NCI-H82 treated with DMSO at 0.1 percent for 48 hours (cell line): ENCODE results near the gene MAN1C1.
"Not testable (repeated sequence)": the region's sequence is repeated elsewhere in the genome, so short reads cannot be mapped to it uniquely, and the experiment has no call there.

Source experiments
- DNase-seq: peaks from one replicate; lab custom pipeline; 2025; ENCODE audit not compliant: unreplicated experiment; lab: John Stamatoyannopoulos, UW

Gene MAN1C1

DNA sequence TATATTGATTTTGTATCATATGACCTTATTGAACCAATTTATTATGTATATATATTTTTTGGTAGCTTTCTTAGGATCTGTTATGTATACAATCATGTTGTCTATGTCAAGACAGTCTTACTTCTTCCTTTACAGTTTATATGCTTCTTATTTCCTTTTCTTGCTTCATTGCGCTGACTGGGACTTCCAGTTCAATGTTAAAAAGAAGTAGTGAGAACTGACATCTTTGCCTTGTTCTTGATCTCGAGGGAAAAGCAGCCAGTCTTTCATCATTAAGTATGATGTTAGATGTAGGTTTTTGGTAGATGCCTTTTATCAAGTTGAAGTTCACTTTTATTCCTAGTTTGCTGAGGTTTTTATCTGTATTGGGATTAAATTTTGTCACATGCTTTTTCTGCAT lies 17.5 kb downstream of the MAN1C1 start:
- DNase-seq = no peak

DNA sequence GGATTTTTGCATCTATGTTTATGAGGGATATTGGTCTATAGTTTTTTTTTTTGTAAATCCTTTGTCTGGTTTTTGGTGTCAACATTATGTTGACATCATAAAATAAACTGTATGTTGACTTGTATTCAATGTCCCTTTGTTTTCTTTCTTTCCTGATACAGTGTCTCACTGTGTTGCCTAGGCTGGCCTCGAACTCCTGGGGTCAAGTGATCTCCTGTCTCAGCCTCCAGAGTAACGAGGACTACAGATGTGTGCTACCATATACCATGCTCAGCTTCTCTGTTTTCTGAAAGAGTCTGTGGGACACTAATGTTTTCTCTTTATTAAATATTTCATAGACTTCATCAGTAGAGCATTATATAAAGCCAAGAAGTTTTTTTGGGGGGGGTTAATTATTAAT lies 18.3 kb downstream of the MAN1C1 start:
- DNase-seq = no peak

- not testable (repeated sequence) for DNase-seq
These were observed 19.6 kb downstream of the MAN1C1 start for GRCh38 chr1:25636141-25636540.

DNA sequence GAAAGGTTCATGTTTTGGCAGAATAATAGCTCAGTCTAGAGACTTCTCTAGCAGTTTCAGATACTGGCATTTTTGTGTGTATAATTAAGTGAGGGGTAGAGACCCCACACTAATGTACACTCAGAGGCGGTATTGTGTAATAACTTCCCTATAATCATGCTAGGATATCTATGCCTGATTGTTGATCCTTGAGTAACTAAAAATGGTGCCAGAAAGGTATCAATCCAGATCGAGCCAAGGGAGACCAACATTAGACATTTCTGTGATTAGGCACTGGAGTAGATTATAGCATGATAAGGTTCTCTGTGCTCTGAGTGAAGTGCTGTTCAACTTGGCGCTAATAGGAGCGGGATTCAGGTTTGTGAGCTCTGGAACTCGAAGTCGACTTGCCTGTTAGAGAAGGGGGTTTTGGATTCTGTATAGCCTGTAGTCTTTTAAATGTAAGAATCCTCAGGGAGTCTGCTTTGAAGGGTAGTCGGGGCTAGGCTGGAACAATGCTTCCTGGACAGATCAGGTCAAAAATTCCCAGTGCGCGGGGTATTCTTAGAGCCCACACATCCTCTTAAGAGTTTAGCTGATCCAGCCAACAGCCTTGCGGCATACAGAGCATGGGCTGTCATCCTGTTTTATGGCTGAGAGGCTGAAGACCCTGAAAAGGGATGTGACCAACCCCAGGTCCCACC lies 24.2 kb downstream of the MAN1C1 start:
- DNase-seq = no peak

- no peak for DNase-seq
These were observed 24.7 kb downstream of the MAN1C1 start for GRCh38 chr1:25641329-25641725.

DNA sequence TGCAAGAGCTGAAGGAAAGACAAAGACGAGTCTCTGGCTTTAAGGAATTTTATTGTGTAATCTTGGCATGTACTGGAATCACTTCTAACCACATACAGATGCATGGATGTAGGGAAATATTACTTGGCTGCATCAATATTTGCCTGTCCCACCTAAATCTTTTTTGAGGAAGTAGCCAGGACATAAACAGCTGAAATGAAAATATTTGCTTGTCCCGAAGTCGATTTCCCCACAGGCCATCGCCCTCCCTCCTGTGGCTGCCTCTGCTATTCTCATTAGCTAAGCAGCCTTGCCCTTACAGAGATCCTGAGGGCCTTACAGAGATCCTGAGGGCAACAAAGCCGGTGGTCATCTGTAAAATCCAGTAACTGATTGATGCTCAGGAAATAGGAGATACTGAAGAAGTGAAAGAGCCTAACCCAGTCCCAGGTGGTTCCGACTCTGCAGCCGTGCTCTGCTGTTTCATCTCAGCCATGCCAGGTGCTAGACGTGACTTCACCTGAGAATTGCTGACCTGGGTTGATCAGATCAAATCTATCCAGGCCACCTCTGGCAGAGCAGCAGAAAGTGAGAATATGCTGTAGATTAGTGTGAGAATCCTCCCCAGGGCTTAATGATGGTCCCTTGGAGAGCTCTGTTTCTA lies 25.5 kb downstream of the MAN1C1 start:
- no peak for DNase-seq

DNA sequence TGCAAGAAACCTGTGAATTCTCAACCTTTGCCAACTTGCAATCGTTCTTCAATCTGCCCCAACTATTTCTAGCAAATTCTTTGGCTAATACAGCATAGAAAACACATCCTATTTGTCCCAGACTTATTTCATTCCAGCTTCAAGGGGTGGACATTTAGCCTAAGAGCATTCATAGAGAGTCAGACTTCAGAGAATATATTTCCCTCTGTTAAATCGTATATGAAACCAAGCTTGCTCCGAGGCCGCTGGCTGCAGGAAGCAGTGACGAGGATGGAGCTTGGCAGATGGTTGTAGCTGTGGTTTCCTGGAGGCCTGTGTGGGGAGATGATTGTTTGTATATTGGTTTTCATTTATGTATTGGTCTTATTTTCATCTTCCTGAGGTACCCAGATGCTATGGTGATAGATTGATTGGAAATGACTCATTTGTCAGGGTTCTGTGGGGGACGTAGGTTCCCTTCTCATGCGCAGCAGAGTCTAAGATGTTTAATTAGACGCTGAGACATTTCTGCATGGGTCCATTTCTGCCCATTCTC lies 26.1 kb downstream of the MAN1C1 start:
- DNase-seq = no peak

DNA sequence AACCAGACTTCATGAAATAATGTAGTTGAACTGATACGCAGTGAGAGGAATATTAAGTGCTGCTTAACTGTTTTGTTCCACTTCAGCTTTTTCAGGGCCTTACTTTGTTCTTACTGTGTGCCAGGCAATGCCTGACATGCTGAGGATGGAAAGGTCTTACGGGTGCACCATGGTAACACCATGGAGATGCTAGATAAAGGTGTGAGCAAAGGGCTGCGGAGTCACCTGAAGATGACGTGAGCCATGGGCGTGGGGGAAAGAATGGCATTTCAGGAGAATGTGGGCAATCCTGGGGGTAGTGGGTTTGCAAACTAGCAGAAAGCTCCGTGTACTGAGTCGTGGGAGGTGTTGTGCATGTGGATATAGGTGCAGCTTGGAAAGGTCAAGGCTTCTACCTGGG lies 27.3 kb downstream of the MAN1C1 start:
- no peak for DNase-seq

GRCh38 chr1:25644962-25645361 lies 28.4 kb downstream of the MAN1C1 start:
- no peak for DNase-seq

DNA sequence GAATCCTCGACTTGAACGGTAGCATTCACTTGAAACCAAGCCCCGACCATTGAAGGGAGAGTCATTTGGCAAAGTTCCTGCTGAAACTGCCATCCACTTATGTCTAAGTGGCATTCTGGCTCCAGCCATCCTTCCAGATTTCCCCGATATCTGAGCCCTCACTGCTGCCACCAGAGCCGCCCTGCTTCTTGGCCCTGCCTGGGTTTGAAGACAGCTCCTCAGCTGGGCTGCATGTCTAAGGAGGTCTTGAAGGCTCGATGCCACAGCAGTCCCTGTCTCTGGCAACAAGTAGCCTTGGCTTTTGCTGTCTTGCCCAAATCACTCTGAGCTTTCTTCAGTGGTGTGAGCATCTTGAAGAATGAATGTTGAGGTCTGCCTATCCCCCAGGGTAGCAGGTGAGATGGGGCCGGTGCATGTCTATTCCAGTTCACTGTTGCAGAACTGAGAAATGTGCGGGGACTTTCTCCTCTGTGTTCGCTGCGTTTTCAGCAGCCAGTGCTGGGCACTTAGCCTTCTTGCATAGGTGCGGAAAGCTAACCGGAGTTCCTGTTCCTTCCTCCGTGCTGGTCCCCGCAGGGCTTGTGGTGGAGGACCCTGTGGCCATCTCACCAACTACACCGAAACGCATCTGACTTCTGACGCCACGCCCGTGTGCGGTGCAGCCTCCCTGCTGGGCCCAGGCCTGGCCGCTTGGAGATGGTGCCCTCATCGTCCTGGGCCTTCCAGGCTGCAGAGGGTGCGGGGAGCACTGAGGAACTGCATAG lies 29.2 kb downstream of the MAN1C1 start:
- no peak for DNase-seq

GRCh38 chr1:25647106-25647505 lies 30.5 kb downstream of the MAN1C1 start:
- DNase-seq = no peak

DNA sequence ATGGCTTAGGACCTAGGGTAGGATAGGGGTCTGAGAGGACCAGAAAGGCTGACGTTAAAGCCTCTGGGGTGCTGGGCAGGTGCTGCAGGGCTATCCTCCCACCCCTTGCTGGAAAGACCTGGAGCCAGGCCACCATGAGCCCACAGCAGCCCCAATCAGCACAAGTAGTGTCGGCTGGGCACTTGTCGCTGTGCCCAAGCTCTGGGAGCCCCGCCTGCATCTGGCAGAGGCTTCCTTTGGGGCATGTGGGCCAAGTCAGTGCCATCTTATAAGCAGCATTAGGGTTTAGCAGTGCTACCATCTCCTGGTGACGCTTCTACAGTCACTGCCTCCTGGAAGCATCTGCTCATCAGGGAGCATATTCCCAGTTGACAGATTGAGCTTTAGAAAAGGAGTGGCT lies 31.3 kb downstream of the MAN1C1 start:
- no peak for DNase-seq

DNA sequence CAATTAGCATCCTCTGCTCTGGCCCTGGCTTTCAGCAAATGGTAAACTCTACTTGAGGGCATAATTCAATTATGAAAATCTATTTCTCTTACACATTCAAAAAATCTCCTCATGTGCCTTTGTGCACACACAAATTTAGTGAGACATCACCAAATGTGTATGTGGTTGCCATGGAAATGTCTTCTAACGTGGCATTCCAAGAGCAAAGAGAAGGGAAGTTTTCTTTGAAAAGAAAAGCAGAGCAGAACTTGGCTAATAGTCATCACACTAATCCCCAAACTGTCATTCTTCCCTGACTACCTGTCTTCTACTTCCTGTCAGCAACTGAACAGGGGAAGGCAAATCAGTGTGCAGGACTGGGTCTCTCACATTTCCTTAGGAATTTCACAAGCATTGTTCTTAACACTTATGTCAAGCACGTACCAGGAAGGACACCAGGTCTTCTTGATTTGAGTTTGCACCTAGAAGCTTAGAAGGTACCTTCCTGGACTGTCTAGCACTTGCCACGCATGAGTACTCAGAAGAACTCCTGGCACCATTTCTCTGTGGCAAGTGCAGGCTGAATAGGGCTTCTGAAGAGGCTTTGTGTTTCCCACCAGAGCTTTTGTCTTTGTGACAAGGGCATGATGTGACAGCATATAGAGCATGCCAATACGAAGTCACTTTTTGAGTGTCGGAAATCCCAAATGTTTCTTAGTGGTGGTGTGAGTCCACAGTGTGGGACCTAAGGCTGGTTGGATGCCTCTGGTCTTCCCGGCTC lies 32.3 kb downstream of the MAN1C1 start:
- DNase-seq = no peak

DNA sequence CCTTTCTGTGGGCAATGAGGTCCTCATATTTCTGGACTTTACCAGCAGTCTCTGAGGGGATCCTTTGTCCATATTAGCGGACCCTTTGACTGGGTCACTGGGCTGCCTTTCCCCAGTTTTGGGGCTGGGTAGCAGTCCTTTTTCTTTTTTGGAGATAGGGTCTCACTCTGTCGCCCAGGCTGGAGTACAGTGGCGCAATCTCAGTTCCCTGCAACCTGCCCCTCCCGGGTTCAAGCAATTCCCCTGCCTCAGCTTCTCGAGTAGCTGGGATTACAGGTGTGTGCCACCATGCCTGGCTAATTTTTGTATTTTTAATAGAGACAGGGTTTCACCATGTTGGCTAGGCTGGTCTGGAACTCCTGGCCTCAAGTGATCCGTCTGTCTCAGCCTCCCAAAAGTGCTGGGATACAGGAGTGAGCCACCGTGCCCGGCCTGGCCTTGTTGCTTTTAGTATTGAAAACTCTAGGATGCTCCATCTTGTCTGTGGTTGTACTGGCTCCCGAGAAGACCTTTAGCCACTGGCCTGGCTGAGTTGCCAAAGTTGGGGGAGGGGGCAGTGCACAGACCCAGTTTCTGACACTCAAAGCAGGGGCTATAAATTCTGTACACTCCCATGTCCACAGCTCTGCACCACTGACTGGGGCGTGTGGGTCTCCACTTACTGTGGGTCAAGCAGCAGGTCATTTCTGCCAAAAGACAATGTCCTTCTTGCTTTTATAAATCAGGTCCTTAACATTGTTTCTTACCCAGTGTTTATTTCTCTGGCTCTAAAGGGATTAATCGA lies 33.1 kb downstream of the MAN1C1 start:
- no peak for DNase-seq

DNA sequence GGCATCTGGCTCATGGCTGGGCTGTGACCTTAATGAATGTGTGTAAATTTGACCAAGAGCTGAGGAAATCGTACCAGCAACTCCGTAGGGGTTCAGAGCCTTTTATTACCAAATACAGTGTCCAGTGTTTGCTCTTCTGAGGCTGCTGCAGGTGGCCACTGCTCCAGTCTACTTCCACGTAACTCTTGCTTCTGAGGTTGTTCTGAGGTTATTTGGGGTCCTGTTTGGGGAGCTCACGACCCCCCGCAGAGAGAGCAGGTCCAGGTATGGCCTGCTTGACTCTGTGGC lies 33.6 kb downstream of the MAN1C1 start:
- DNase-seq = peak; percentile 15

DNA sequence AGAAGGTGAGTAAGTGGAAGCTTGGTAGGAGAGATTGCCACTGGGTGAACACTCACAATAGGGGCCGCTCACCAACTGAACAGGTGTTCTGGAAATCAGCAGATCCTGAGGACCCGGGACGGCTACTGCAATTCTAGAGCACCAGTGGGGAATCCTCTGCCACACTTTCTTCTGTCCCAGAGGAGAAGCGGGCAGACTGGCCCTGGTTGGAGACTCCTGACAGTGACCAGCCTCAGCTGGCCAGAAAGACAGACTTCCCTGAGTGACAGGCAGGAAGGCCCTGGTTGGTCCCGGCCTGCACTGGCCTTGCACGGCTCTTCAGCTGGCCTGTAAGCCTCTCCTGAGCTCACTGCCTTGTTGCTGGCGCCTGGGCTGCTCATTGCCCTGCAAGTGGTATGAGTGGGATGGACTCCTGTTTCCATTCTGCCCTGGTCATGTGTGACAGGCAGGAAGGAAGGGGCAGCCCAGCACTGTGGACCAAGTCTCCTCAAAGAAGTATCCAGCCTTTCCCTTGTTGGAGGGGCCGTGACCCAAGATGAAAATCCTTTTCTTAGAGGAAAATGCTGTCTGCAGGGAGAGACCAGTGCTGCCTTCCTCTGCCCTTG lies 34.5 kb downstream of the MAN1C1 start:
- DNase-seq = no peak

DNA sequence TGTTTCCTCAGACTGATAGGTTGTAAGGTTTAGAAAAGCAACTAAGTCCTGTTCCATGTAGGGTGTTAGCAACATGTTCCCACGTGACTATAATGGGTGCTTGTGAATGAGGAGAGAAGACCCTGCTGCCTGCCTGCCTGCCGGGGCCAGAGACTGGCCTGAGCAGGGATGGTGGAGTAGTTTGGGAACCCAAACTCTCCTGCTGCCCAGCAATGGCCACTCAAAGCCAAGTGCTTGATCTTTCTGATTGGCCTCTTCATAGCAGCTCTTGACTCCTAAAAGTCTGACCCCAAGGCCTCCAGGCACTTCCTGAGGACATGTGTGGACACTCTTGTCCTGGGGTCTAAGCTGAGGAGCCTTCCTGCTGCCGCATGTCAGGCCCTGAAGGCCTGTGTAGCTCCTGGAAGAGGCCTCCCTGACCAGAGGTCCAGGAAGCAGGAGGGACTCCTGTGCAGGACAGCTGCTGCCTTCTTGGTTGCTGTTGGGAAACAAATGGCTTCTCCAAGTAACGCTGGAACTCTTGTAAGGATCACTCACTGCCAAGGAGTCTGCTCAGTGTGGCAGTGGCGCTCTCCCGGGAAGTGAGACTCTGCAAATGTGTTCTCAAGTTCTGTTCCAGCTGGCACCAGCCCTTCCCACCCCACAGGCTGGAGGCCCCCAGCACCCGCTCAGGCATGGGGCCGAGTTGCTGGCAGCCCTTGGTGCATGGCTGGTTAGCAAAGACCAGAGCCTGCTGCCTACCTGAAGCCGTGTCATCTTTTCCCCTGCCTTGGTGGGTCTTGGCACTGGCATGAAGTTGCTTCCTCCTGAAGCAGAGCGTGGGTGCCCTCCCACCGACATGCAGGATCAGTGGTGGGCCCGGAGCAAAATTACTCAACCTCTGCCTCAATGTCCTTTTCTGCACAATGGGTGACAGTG lies 35.5 kb downstream of the MAN1C1 start:
- no peak for DNase-seq

- DNase-seq = no peak
These were observed 37.0 kb downstream of the MAN1C1 start for GRCh38 chr1:25653558-25653957.

- DNase-seq = no peak
These were observed 37.6 kb downstream of the MAN1C1 start for GRCh38 chr1:25654109-25654660.
